SK-N-DZ (cell line): ENCODE data around the gene SNCAIP.
"Not testable (repeated sequence)": the region's sequence is repeated elsewhere in the genome, so short reads cannot be mapped to it uniquely, and the experiment has no call there.

Experiments used
- DNase-seq: peaks from one replicate; pipeline ENCODE4 v3.0.0-alpha.2; 2015; ENCODE audit warnings: low spot score

The SNCAIP gene

DNA sequence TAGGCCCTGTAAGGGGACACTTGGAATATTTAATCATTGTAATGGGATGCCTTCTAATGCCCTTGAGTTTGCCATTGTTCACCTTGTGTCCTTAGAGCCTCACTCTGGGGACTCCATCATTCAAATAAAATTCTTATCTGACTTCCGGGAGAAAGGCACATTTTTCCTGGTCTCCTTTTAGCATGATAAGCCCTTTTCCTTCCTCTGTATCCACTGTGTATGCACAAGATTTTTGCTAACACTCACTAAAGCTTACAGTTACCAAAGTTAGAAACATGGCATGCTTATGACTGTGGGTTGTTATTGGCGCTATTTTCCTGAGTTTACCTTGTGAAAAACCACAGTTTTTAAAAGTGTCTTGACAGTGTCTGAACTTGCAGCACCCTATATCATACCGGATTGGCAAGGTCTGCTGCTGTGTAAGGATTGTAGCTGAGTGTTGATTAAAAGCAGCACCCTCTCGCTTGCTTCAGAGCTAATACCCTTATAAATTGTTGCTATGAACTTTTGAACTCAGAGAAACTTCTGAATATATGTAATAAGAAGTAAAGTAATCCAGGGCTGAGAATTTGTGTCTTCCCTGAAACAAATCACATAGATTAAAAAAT, 46.4 kb downstream of the SNCAIP start:
- DNase-seq = no peak

DNA sequence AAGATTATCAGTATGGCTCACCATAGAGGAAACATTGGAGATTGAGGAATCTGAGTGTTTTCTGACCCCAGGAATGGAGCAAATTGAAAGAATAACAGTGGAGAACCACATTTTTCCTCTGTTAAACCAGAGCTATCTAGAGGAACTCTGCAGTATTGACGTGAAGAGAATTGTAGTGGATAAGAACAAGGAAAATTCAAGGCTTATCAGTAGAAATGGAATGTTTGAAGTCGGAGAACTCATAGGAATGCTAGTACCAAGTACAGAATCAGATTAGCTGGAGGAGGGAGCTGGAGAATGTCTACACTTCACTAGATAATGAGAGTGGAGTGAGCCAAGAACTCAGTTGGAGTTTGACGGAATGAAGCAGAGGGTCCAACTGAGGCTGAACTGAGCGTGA, 50.3 kb downstream of the SNCAIP start:
- no peak for DNase-seq

DNA sequence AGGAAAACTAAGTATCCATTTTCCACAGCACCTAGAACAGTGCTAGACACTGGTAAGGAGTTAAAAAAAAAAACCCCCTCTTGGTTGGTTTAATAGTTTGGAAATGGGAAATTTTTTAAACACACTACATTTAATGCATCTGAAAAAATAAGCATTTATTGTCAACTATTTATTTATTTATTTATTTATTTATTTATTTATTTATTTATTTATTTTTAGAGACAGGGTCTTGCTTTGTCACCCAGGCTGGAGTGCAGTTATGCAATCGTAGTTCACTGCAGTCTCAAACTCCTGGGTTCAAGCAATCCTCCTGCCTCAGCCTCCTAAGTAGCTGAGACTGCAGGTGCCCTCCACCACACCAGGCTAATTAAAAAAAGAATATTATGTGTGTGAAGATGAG, 51.6 kb downstream of the SNCAIP start:
- DNase-seq = no peak

DNA sequence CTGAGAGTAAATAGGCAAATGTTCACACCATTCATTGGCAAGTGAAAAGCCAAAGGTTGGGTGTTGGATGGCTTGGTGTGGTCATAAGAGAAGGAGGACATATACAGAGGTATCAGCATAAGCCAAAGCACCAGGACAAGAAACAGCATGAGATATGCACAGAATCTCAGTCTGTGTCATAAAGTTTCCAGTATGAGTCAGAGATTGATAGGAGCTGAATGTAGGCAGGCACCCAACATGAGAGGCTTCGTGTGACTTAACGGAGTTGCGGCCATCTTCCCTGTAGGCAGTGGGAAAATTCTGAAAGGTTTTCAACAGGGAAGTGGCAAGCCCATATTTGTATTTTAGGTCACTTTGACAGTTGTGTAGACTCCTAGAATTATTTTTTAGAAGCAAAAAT, 54.5 kb downstream of the SNCAIP start:
- no peak for DNase-seq

DNA sequence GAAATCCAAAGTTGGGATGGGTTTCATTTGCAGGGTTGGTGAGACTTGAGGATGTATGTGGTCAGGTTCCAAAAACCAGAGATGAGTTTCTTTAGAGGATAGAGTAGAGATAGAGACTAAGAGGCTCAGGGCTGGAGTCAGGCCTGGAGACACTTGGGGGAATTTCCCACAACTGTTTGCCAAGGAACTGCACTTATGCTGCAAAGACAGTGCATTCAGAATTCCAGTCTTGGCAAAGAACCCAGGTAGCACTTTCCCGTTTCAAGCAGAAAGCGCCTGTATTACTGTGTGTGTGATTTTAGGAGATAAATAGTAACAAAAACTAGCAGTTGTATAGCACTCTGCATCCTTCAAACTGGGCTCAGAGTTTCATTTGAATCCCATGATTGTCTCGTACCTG, 55.4 kb downstream of the SNCAIP start:
- no peak for DNase-seq

DNA sequence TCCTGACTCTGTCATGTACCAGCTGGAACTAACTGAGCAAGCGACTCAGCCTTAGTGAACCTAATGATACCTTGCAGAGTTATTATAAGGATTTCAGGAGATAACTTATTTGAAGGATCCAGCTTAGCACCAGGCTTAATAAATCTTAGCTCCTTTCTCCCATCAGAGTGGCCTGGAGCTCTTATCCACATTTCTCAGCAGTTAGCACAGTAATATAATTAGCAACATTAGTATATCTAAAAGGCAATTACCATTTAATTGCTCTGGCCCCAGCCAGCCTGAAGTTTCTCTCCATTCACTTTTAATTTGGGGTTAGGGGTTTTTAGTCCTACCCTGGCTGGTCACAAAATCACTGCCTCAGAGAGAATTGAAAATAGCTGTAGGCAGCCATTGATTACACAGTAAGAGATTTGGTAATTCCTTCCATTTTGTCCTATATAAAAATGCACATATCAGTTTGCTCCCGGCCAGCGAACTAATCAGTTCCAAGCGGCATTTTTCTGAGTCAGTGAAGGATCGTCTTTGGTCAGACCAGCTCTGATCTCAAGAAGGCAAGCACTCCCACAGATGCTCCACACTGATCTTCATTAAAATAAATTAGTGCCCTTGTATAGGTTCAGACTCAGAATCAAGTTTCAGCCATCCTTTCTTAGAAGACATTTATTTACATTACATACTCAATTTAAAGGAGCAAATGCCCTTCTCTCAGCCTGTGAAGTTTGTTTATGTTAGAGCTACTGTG, 56.6 kb downstream of the SNCAIP start:
- DNase-seq = no peak

DNA sequence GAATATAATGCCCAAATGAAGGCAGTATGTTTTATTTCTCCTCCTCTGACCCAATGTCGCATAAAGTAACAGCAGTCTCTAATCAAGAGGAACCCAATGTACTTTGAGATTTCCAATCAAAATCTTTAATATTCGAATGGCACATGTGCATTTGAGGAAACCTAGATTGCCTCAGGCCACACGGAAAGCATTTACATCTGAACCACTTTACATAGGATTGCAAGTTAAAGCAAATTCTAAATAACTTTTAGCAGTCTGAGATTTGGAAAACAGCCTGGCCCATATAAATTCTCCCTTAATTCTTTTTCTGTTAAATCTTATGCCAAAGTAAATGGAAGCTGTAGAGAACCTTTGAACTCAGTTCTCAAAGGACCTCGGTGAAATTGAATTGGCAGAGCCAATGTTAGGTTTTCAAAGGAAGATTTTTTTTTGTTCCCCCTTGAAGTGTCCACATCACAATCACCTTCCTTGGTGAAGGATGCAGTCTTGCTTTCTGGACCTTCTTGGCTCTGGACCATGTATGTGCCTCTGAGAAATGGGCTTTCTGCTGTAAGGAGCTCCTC, 57.3 kb downstream of the SNCAIP start:
- no peak for DNase-seq

DNA sequence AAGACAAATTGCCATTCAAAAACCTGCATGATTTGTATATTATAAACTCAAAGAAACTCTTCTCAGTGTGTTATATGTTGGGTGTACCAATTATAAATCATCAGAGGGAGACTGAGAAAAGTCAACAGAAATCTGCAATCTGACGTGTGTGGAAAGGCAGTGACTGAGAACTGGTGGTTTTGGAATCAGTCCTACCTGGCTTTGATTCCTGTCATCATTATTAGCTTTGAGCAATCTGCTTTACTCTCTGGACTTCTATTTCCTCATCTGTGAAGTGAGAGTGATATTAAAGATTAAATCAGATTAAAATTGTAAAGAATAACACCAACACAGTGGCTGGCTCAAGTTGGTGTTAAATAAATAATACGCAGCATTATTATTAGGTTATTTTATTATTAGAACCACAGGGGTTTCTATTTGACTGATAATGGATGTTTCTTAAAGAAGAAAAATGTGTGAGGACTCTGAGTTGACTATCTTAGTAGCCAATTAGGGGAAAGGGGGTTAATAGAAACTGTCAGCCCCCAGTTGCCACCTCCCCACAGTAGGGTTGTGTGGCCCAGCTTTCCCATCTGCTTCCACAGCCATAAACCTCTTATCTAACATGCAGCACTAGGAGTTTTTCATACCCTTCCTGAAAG, 59.6 kb downstream of the SNCAIP start:
- DNase-seq = no peak

DNA sequence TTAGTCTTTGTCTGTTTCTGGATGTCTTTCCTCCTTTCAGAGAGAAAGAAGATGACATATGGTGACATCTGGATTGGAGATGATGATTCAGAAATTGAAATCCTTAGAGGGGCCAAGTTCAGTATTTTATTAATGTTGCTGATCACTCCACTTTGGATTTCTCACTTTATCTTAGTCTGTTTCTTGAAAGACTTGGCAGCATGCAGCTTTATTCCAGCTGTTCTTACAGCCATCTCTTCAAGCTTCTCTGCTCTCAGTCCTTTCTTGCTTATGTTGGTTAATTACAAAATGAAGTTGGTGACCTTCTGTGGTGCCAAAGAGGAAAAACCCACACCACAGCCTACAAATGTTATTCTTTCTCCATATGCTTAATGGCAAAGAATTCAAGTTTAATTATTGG, 62.1 kb downstream of the SNCAIP start:
- no peak for DNase-seq

DNA sequence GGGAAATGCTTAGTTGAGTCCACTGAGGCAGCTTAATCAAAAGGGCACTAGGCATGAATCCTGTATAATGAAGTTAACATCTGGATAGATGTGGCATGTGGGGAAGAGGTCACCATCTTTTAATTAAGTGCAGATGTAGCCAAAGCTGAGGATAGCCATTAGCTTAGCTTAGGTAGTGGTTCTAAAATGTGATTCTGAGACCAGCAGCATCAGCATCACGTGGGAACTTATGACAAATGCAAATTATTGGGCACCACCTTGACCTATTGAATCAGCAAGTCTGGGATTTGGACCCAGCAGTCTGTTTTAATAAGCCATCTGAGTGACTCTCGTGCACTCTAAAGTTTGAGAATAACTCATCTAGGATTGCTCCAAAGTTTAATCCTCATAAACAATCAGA, 63.8 kb downstream of the SNCAIP start:
- DNase-seq = no peak

DNA sequence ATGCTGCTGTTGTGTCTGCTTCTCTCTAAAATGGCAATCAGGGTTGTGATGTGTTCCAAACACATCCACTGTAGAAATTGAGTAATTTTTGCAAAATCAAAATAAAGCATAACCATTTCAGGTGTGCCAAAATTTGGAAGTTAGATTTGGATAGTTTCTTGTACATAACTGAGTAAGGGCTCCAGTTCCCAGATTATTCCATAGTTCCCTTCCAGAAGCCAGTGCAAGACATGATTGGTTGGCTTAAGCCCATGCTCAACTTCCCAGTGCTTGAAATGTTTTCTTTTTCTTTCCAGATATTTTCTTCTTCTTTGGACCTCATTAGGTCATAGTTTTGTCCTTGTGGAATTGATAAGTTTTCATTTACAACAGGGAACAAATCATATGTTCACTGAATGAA, 64.2 kb downstream of the SNCAIP start:
- DNase-seq = no peak

DNA sequence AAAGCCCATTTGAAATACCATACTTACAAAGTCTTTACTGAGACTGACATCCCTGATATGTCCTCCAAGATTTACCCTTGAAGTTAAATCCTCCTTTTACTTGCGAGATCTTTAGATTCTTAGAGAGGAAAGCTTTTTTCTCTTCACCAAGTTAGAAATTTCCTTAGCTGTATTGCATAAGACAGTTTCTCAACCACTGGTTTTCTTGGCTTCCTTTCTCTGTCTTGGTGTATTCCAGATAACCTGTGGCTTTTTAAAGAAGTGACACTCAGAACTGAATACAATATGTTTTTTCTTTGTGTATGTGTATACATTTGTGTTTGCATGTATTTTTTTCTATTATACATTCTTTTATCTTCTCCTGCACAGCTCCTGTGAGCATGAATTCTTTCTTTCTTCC, 65.0 kb downstream of the SNCAIP start:
- no peak for DNase-seq

DNA sequence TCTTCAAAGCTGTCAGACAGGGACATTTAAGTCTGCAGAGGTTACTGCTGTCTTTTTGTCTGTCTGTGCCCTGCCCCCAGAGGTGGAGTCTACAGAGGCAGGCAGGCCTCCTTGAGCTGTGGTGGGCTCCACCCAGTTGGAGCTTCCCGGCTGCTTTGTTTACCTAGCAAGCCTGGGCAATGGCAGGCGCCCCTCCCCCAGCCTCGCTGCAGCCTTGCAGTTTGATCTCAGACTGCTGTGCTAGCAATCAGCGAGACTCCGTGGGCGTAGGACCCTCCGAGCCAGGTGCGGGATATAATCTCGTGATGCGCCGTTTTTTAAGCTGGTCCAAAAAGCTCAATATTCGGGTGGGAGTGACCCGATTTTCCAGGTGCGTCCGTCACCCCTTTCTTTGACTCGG, 70.9 kb downstream of the SNCAIP start:
- DNase-seq = not testable (repeated sequence)

DNA sequence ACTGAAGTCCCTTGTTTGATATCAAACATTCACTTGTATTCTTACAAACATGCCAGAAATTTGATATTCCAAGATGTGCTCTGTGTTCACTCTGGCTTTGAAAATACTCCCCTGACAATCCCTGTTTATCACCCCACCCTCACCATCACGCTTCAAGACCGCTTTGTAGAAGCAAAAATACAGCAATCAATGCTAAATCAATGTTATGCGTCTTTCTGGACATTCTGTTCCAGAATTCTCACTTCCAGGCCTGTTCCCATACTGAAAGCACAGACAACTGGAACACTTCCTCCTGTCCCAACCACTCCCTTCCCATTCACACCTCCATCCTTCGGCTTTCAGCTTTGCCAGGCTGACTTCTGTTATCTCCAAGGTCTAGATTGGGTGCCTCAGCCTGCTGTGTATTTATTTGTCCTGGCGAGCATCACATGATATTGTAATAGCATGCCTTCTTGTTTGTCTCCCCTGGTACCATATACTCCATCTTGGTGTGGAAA, 72.8 kb downstream of the SNCAIP start:
- DNase-seq = no peak

DNA sequence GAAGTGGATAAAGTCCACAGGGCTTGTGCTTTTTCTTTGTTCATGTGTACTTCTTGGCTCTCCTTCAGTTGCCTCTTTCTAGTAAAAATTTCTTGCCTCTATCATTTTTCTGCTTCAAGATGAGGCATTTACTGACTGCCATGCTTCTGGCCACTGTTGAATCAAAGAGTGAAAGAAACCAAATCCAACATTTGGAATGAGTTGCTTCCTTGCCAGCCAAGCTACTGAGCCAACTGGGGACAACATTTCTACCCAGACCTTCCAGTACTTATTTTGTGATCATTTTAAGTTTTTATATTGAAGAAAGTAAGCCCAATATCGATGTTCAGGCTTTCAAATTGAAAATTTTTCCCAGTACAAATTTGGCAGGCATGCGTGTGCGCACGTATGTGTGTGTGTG, 73.2 kb downstream of the SNCAIP start:
- no peak for DNase-seq

DNA sequence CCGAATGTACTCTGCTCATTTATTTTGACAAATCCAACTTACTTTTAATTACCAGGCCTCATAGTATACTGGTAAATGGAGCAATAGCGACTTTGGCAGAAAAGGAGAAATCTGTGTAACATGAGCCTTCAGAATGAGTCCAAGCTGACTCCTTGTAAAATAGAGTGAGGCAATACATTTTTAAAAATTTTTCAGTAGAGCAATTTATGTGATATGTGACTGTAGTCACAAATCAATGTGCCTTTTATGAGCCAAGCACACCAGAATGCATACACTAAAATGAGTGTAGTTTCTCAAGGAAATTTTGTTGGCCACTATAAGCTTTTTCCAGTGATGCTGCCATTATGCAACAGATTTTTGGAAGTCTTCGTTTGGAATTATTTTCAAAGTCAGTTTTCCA, 73.8 kb downstream of the SNCAIP start:
- no peak for DNase-seq

DNA sequence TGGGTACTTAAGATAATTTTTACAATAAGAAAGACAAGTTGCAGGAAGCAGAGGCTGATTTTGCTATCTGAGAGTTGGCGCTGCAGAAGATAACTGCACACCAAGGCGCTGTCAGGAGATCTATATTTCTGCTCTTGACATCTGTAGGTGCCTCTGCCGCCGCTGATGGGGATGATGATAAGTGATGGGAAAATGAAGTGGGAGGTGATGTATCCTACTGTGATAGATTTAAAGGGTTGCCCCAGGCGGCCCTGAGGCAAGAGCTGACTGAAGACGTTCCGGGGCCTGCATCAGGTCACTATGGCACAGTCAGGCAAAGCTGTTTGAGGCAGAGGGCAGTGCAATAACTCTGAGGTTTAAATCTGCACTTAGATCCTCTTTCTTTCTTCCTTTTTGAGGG, 78.1 kb downstream of the SNCAIP start:
- peak; percentile 48 for DNase-seq

DNA sequence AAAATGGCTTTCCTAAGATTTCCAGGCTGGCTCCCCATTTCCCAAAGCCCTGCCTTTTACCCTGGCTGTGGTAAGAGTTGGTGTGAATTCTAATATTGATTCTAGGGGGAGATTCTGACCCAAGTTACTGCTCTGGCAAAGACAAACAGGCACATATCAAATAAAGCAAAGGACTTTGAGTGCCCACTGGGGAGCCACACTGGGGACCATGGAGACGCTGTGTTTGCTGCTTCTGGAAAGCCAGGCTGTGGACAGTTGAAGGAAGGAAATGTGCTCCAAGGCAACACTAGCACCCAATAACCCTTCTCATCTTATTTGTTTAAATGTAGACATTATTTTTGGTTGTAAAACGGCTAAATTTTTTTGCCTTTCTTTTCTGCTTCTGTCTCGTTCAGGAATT, 78.7 kb downstream of the SNCAIP start:
- DNase-seq = no peak

DNA sequence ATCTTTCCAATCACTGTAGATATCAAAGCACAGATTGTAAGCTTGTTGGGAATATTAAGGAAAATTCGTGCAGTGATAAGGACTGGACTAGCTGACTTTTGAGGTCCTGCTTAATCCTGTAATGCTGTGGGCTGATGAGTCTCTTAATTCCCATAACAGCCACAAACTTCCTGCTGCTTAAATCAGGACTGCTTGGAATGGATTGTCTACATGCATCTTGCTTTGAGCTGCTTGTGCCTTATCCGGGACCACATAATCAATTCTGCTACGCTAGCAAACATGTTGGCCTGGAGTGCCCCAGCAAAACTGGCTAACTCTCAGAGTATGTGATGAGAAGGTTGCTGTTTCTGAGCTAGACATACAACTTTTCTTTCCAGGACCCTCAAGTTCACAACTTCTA, 79.6 kb downstream of the SNCAIP start:
- DNase-seq = no peak

DNA sequence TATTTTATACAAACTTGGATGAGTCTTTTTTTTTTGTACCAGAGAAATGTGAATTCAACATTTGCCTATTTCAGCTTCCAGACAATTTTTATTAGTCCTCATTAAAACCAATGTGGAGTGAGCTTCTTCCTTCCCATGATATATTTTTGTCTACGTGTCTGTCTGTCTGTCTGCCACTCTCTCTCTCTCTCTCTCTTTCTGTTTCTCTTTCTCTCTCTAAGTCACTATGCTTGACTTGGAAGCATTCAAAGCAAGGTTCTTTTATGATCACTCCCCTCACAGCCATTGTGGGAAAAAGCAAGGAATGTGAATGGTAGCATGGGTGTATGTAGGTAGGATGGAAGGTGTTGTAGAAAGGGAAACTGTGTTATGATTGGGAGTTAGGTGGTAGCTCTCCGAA, 80.2 kb downstream of the SNCAIP start:
- no peak for DNase-seq

DNA sequence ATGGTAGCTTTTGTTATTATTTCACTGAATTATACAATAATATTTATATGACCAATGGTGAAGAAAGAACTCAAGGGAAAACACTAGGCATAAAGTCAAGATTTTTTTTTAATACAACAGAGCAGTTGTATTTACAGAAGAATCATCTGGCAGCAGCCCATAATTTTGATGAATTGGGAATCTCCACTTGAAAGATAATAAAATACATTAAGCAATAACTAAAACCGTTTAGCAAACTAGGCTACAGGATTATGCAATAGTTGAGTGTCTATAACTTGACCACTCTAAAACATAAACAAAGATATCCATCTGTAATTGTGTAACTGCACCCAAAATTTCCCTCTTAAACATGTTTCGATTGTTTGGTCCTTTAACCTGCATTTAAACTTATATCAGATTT, 80.8 kb downstream of the SNCAIP start:
- DNase-seq = no peak

DNA sequence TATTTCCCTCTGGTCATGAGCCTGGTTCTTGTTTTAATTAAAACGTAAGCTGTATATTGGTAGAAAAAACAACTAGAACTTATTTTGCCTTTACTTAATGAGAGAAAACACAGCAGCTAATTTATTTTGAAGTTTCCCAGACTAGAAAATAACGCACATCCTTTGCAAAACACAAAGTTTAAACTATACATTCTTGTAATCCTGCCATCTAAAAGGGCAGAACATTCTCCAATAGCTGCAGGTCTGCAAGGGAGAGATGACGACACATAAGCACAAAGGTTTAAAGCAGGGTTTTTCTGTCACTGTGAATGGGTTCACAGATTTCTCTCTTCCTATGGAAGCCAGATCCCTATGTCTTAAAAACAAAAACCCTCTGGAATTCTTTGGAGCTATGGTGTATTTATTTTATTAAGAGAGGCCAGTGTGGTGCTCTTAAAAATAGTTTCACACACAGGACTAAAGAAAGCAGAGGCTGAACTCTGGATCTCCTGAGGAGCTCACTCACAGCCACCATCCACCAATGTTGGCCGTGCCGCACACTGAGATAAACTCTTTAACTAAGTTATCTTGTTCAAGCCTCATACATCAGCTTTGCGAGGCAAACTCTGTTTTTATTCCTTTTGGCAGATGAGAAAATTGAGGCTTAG, 82.4 kb downstream of the SNCAIP start:
- no peak for DNase-seq
